Lung (tissue), 12 donors: Measurements from ENCODE around the gene SKAP2. TPM values are rescaled to one million over a fixed set of nuclear protein-coding genes. Genes with fewer than 3 reads are reported as not detected.

ENCODE experiments used
- ATAC-seq: fragments of 200-7000 bp; cut with Tn5 transposase; one replicate; pipeline ENCODE4 v1.9.1; 2020; ENCODE audit warnings: moderate number of reproducible peaks; ENCODE audit not compliant: insufficient read depth, low FRiP score
- DNase-seq, 3 donors: peaks; one replicate each; pipeline ENCODE4 v3.0.0-alpha.2; 2013 to 2017
- H3K27ac ChIP-seq, 2 donors: one replicate each; pipeline ENCODE4 v1.5.1; 2013; ENCODE audit warnings: mild to moderate bottlenecking in 2 of 2, moderate library complexity in 2 of 2, control low read depth in 1 of 2, inconsistent platforms in 1 of 2, low read depth in 1 of 2, low read length in 1 of 2
- H3K27me3 ChIP-seq, 3 donors: one replicate each; pipeline ENCODE4 v1.5.1; 2013; ENCODE audit warnings: low read length in 2 of 3; ENCODE audit not compliant: control insufficient read depth in 3 of 3, insufficient read depth in 3 of 3
- H3K36me3 ChIP-seq, 4 donors: one replicate each; pipeline ENCODE4 v1.5.1; 2013; ENCODE audit warnings: low read length in 4 of 4, mild to moderate bottlenecking in 1 of 4, moderate library complexity in 1 of 4; ENCODE audit not compliant: control insufficient read depth in 4 of 4, insufficient read depth in 4 of 4
- H3K4me1 ChIP-seq, 5 donors: one replicate each; pipeline ENCODE4 v1.5.1; 2013; ENCODE audit warnings: low read length in 5 of 5, mild to moderate bottlenecking in 2 of 5, moderate library complexity in 1 of 5; ENCODE audit not compliant: control insufficient read depth in 5 of 5, insufficient read depth in 5 of 5
- H3K4me3 ChIP-seq: one replicate; pipeline ENCODE4 v1.5.1; 2013; ENCODE audit warnings: mild to moderate bottlenecking, control low read depth, moderate library complexity
- H3K9ac ChIP-seq, 2 donors: one replicate each; pipeline ENCODE4 v1.5.1; 2013; ENCODE audit warnings: low read length in 2 of 2, control low read depth in 1 of 2; ENCODE audit not compliant: insufficient read depth in 1 of 2
- H3K9me3 ChIP-seq, 4 donors: one replicate each; pipeline ENCODE4 v1.5.1; 2013; ENCODE audit warnings: low read length in 3 of 4, mild to moderate bottlenecking in 1 of 4, moderate library complexity in 1 of 4; ENCODE audit not compliant: control insufficient read depth in 4 of 4, insufficient read depth in 3 of 4
- WGBS, 2 donors: extraction: QIAGEN DNeasy Blood & Tissue Kit; methylation state at CpG; one replicate each; pipeline ENCODE4 v1.1.7; 2013; 5-methylcytosine and 5-hydroxymethylcytosine counted together
- polyA plus RNA-seq, 2 donors: library from polyadenylated mRNA; stranded (reverse); fragments of 200-250 nt; gene quantifications; one replicate each; pipeline ENCODE4 v1.2.1, GENCODE V29; 2013
- total RNA-seq, 2 donors: library from RNA; depleted of rRNA in 1 of 2; stranded (reverse); fragments of >200 nt in 1 of 2; gene quantifications; one replicate each; pipeline ENCODE4 v1.2.1, GENCODE V29; 2014 to 2021
- TF ChIP-seq, protein P1 (sequence below): IDR thresholded peaks from 2 replicates; pipeline ENCODE4 v1.5.1; 2012; ENCODE audit warnings: mild to moderate bottlenecking; ENCODE audit errors: control extremely low read depth, extremely low read depth
- donor health status: control.
- donor health status: control.
- donor health status: Bipolar disorder and iron deficiency.
- donor health status: healthy.
- donor health status: DM: yes; HTN: yes; CAD: no.

Gene SKAP2
- total and polyA plus RNA-seq, 4 donors: 9.2 to 40.1 (median 35.8) TPM

DNA sequence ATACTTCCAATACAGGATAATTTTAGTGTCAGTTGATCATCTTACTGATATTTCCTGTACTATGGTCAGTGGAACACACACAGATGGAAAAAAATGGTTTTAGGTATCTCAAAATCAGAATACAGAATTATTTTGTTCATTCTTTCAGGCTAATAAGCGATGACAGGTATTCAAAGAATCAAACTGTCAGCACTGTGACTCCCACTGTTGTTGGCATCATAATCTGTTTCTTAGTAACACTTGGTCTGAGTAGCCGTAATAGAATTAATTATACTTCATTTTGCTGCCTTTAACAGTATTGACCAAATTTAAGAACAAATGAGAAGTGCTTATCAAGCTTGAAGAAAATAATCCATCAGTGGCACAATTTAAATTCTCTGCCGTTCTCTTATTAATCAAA, 215.0 kb downstream of the SKAP2 start:
- no peak for ATAC-seq

GRCh38 chr7:26648554-26648953, 215.8 kb downstream of the SKAP2 start:
- ATAC-seq: no peak
- WGBS, 2 donors: 87 to 93% methylated on average over 2 of the region's 2 CpGs

More for the DNA sequence above, 215.0 kb downstream of the SKAP2 start:
- no peaks in the 10 kb centered on the region for H3K36me3 ChIP-seq
- no peak overlapping the region for H3K27ac ChIP-seq
- DNase-seq: no peak
- H3K27me3 ChIP-seq: no peaks in the 10 kb centered on the region
- H3K4me1 ChIP-seq: peaks cover 0 to 6% (median 0%) of the 10 kb centered on the region in 5 donors
- H3K9me3 ChIP-seq: no peaks in the 10 kb centered on the region
- TF ChIP-seq, protein P1, sequence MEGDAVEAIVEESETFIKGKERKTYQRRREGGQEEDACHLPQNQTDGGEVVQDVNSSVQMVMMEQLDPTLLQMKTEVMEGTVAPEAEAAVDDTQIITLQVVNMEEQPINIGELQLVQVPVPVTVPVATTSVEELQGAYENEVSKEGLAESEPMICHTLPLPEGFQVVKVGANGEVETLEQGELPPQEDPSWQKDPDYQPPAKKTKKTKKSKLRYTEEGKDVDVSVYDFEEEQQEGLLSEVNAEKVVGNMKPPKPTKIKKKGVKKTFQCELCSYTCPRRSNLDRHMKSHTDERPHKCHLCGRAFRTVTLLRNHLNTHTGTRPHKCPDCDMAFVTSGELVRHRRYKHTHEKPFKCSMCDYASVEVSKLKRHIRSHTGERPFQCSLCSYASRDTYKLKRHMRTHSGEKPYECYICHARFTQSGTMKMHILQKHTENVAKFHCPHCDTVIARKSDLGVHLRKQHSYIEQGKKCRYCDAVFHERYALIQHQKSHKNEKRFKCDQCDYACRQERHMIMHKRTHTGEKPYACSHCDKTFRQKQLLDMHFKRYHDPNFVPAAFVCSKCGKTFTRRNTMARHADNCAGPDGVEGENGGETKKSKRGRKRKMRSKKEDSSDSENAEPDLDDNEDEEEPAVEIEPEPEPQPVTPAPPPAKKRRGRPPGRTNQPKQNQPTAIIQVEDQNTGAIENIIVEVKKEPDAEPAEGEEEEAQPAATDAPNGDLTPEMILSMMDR: no peak
- WGBS, 2 donors: 90 to 94% methylated on average over 3 of the region's 3 CpGs
- H3K9ac ChIP-seq: no peak overlapping the region
- H3K4me3 ChIP-seq: no peak overlapping the region

DNA sequence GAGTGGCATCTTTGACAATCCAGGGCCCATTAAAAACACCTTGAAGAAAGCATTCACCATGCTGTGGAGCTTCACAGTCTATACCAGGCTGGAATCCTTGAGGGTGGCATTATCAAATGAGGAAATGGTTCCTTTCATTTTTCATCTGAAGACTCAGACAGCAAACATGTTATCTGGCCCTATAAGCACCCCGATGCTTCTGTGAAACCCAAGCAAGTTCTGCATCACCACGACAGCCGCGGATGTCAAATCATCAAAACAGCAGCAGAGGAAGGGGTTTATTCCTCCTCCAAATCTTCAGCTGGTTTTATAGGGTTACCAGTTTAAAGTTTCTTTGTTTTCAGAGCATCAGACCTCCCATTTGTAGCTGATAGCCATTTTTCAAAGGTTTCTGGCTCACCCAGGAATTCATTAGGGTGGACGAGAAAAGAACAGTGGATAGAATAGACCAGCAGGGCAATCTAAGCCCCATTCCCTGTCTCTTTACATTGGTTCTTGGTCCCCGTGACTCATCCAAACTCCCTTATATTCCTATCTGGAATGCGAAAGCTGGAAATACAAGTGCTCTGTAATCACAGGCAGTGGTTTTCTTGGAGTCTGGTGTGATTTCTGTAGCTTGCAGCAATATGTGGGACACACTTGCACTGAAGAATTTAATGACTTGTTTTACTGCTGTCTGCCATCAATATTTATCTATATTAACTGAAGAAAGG, 217.9 kb downstream of the SKAP2 start:
- H3K4me3 ChIP-seq: no peak overlapping the region
- no peaks in the 10 kb centered on the region for H3K27me3 ChIP-seq
- no peak overlapping the region for H3K27ac ChIP-seq
- TF ChIP-seq, protein P1: no peak
- no peak overlapping the region for H3K9ac ChIP-seq
- no peaks in the 10 kb centered on the region for H3K36me3 ChIP-seq
- DNase-seq (no peak), ATAC-seq (no peak)
- WGBS, 2 donors: 88 to 92% methylated on average over 7 of the region's 7 CpGs
- H3K4me1 ChIP-seq: no peaks in the 10 kb centered on the region
- H3K9me3 ChIP-seq: peaks cover 0 to 3% (median 0%) of the 10 kb centered on the region in 4 donors

More at GRCh38 chr7:26648554-26648953, 215.8 kb downstream of the SKAP2 start:
- H3K9ac ChIP-seq: no peak overlapping the region
- H3K27ac ChIP-seq: no peak overlapping the region
- TF ChIP-seq, protein P1: no peak
- H3K36me3 ChIP-seq: no peaks in the 10 kb centered on the region
- no peaks in the 10 kb centered on the region for H3K27me3 ChIP-seq
- no peak overlapping the region for H3K4me3 ChIP-seq
- H3K4me1 ChIP-seq: peaks cover 0 to 2% (median 0%) of the 10 kb centered on the region in 5 donors
- DNase-seq: no peak
- no peaks in the 10 kb centered on the region for H3K9me3 ChIP-seq
